Stomach (tissue), 4 donors: ENCODE data around the gene WDR54.

Source experiments
- POLR2A ChIP-seq, 4 donors: fragments of 450-650 bp; IDR thresholded peaks; one replicate each; pipeline ENCODE4 v1.6.1; 2016; ENCODE audit warnings: antibody characterized with exemption in 4 of 4, control low read depth in 2 of 4, mild to moderate bottlenecking in 1 of 4, moderate library complexity in 1 of 4
- POLR2AphosphoS5 ChIP-seq, 3 donors: sonication (generic); formaldehyde crosslinking; IDR thresholded peaks; one replicate each; pipeline ENCODE4 v1.6.1; 2016; ENCODE audit warnings: antibody characterized with exemption in 3 of 3
- TF ChIP-seq, protein P1 (sequence below), 7 experiments: fragments of 450-650 bp in 4 of 7; fragments of 200-600 bp in 3 of 7; sonication (generic) in 3 of 7; IDR thresholded peaks; one replicate each; pipeline ENCODE4 v1.5.1; 2016 to 2019; ENCODE audit warnings: antibody characterized with exemption in 7 of 7, control low read depth in 2 of 7, mild to moderate bottlenecking in 1 of 7

DNA sequence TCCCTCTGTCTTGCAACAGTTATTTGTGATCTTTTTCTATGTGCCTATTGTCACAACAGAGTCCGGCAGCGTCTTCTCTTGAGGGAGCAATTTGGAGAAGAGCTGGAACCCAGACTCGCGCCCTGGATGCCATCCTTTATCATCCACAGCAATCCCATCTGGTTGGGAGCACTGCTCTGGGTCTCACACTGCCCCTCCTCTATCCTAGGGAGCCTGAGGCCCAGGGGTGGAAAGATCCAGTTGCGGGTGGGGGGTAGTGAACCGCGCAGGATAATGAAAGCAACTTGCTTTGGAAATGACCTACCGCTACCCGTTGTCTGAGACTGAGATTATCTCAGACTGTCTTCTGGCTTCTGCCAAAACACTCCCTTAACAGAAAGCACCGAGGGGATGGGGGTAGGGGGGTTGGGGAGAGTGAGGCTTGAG, 37.4 kb downstream of the WDR54 start:
- TF ChIP-seq, protein P1, sequence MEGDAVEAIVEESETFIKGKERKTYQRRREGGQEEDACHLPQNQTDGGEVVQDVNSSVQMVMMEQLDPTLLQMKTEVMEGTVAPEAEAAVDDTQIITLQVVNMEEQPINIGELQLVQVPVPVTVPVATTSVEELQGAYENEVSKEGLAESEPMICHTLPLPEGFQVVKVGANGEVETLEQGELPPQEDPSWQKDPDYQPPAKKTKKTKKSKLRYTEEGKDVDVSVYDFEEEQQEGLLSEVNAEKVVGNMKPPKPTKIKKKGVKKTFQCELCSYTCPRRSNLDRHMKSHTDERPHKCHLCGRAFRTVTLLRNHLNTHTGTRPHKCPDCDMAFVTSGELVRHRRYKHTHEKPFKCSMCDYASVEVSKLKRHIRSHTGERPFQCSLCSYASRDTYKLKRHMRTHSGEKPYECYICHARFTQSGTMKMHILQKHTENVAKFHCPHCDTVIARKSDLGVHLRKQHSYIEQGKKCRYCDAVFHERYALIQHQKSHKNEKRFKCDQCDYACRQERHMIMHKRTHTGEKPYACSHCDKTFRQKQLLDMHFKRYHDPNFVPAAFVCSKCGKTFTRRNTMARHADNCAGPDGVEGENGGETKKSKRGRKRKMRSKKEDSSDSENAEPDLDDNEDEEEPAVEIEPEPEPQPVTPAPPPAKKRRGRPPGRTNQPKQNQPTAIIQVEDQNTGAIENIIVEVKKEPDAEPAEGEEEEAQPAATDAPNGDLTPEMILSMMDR (IDR thresholded peaks at IDR 0.05) = no peak
- TF ChIP-seq POLR2AphosphoS5 (IDR thresholded peaks at IDR 0.05) = no peak
- TF ChIP-seq POLR2A (IDR thresholded peaks at IDR 0.05) = no peak
